ENCODE measurements around the gene PNMA6F. TPM values are rescaled to one million over a fixed set of nuclear protein-coding genes. Genes with fewer than 3 reads are reported as not detected.

PNMA6F gene
- not detected for total RNA-seq
- long read RNA-seq, donor 1: 0 reads
- long read RNA-seq, donor 2: 0 reads

DNA sequence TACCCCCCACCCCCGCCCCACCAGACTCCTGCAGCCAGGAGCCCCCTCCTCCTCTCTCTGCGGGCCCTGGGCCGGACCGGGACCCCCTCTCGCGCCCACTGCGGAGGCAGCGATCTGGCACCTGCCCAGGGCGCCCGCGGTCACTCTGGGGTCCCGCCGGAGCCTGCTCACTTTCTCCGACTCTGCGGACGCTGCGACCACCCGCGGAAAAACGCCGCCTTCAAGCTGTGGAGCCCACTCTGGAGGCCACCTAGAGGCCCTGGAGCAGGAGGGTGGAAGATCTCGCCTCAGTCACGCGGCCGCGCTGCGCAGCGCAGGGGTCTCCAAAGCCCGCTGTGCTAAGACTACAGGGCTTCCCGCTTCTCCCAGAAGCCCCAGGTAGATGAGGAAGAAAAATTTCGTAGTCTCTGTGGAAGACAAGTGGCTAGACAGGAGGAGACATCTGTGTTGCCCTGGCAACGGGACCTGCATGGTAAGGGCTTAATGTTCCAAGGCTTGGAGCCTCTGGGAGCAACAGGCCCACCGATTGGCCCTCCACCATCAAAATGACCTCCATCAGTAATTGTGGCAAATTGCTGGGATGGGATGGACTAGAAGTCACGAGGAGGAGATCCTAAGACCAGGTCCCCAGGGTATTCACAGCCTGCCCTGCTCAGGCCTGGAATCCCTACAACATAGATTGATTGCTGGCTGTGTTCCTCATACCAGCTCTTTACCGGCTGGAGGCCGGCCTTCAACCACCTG is at the start of gene PNMA6F:
PNMA6F (minus strand) TSS at position 387 of the 744 bp plus-strand sequence. CDS start 1,093 bp downstream, outside the sequence.
- DNase-seq (no peak), ATAC-seq (no peak)
- TF ChIP-seq, protein P1, sequence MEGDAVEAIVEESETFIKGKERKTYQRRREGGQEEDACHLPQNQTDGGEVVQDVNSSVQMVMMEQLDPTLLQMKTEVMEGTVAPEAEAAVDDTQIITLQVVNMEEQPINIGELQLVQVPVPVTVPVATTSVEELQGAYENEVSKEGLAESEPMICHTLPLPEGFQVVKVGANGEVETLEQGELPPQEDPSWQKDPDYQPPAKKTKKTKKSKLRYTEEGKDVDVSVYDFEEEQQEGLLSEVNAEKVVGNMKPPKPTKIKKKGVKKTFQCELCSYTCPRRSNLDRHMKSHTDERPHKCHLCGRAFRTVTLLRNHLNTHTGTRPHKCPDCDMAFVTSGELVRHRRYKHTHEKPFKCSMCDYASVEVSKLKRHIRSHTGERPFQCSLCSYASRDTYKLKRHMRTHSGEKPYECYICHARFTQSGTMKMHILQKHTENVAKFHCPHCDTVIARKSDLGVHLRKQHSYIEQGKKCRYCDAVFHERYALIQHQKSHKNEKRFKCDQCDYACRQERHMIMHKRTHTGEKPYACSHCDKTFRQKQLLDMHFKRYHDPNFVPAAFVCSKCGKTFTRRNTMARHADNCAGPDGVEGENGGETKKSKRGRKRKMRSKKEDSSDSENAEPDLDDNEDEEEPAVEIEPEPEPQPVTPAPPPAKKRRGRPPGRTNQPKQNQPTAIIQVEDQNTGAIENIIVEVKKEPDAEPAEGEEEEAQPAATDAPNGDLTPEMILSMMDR (IDR thresholded peaks at IDR 0.05): no peak
- Histone ChIP-seq H3K4me1 (ENCODE audit: low read depth) (no peaks in the 10 kb centered on the region), H3K36me3 (ENCODE audit: low read depth) (no peaks in the 10 kb centered on the region), H3K4me3 (no peak within 1 kb of the TSS), H3K9me3 (no peaks in the 10 kb centered on the region)
- intact Hi-C loops (cut with DNase I, micrococcal nuclease): no loop called here

DNA sequence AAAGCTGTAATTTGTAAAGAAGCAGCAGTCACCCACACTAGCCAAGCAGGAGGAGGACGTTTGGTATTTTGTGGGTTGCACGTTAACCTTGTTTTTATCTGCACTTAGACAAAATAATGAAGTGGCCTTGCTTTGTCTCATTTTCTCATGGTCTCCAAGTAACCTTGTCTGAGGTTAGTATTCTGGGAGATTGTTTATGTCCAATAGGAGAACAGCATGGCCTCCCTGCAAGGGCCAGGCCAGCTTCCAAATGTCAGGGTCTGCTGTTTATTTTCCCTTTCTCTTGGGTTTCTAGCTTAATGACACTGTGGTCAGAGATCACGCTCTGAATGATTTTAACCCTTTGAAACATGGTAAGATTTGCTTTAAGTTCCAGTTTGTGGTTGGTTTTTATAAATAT is 49.7 kb upstream of the PNMA6F start:
- ATAC-seq: no peak
- no peak for DNase-seq
- Histone ChIP-seq H3K4me3 (no peak overlapping the region), H3K4me1 (ENCODE audit: low read depth) (no peaks in the 10 kb centered on the region), H3K9me3 (no peaks in the 10 kb centered on the region), H3K36me3 (ENCODE audit: low read depth) (no peaks in the 10 kb centered on the region)
- intact Hi-C loops (cut with DNase I, micrococcal nuclease): no loop called here
- TF ChIP-seq, protein P1 (IDR thresholded peaks at IDR 0.05): no peak

GRCh38 chrX:153370293-153371055 is 48.9 kb upstream of the PNMA6F start:
- no peak for ATAC-seq
- Histone ChIP-seq H3K4me3 (no peak overlapping the region), H3K4me1 (ENCODE audit: low read depth) (no peaks in the 10 kb centered on the region), H3K36me3 (ENCODE audit: low read depth) (no peaks in the 10 kb centered on the region), H3K9me3 (no peaks in the 10 kb centered on the region)
- TF ChIP-seq, protein P1 (IDR thresholded peaks at IDR 0.05): no peak
- DNase-seq: no peak
- intact Hi-C loops (cut with DNase I, micrococcal nuclease): no loop called here

DNA sequence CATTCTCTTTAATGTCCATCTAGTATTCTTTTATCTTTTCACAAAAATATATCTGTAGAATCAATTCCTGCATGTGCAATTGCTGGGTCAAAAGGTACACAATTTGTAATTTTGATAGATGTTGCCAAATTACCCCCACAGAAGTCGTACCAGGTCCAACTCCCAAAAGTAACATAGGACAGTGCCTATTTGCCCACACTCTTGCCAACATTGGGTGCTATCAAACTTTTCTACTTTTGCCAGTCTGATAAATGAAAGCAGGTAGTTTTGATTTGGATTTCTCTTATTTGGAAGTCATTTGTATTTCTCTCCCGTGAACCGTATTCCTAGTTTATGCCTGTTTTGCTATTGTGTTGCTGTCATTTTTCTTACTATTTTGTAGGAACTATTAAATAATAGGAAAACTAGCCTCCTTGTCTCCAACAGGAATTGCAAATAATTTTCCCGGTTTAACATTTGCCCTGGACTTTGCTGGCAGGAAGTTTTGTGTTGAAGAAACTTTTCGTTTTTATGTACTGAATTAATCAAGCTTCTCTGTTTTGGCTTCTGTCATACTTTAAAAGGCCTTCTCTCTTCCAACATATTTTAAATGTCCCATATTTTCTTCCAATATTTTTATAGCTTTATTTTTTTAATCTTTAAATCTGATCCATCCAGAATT is 45.4 kb upstream of the PNMA6F start:
- DNase-seq (no peak), ATAC-seq (no peak)
- Histone ChIP-seq H3K4me1 (ENCODE audit: low read depth) (no peaks in the 10 kb centered on the region), H3K4me3 (no peak overlapping the region), H3K36me3 (ENCODE audit: low read depth) (no peaks in the 10 kb centered on the region), H3K9me3 (no peaks in the 10 kb centered on the region)
- intact Hi-C loops (cut with DNase I, micrococcal nuclease): no loop called here
- TF ChIP-seq, protein P1 (IDR thresholded peaks at IDR 0.05): no peak

DNA sequence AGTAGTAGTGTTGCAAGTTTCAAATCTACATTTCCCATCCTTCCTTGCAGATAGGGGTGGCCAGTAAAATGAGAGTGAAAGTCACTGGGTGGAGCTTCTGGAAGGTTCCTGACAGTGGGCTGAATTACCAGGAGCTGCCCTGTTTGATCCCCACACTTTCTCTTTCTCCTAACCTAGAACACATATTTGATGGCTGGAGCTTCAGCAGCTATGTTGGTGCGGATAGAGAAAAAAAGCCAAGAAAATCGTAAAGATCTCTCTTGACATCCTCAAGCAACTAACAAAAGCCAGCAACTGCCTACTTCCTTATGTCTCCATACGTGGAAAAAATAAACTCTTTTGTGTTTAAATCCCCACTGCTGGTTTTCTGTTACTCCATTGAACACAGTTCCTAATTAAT is 44.6 kb upstream of the PNMA6F start:
- Histone ChIP-seq H3K9me3 (no peaks in the 10 kb centered on the region), H3K4me1 (ENCODE audit: low read depth) (no peaks in the 10 kb centered on the region), H3K4me3 (no peak overlapping the region), H3K36me3 (ENCODE audit: low read depth) (no peaks in the 10 kb centered on the region)
- TF ChIP-seq, protein P1 (IDR thresholded peaks at IDR 0.05): no peak
- intact Hi-C loops (cut with DNase I, micrococcal nuclease): no loop called here
- DNase-seq (no peak), ATAC-seq (no peak)

Data from mucosa of descending colon (tissue), 3 donors.